Measurements from ENCODE around the gene KIAA0930. TPM values are rescaled to one million over a fixed set of nuclear protein-coding genes. Genes with fewer than 3 reads are reported as not detected.

Gene KIAA0930
- total RNA-seq, 3 donors from 2014 or later = 29.4 to 45.3 (median 35.1) TPM

DNA sequence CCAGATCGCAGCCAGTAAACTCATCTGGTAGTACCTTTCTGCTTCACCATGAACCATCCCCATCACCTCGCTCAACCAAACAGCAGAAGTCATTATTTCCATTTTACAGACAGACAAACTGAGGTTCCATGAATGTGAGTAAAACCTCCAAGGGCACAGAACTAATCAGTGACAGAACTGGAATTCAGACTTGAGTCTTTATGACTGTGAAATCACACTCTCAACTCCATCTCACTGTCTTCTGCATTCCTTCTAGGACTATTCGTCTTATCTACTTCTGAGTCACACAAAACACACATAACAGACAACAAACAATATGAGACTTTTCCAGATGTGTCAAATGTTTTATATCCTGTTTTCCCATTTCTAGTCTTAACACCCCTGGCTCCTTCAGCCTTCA lies 86.3 kb downstream of the KIAA0930 start:
- no peaks in the 10 kb centered on the region for H3K4me1 ChIP-seq
- no peaks in the 10 kb centered on the region for H3K27me3 ChIP-seq
- TF ChIP-seq POLR2AphosphoS5 (IDR thresholded peaks at IDR 0.05) = no peak
- TF ChIP-seq, protein P1, sequence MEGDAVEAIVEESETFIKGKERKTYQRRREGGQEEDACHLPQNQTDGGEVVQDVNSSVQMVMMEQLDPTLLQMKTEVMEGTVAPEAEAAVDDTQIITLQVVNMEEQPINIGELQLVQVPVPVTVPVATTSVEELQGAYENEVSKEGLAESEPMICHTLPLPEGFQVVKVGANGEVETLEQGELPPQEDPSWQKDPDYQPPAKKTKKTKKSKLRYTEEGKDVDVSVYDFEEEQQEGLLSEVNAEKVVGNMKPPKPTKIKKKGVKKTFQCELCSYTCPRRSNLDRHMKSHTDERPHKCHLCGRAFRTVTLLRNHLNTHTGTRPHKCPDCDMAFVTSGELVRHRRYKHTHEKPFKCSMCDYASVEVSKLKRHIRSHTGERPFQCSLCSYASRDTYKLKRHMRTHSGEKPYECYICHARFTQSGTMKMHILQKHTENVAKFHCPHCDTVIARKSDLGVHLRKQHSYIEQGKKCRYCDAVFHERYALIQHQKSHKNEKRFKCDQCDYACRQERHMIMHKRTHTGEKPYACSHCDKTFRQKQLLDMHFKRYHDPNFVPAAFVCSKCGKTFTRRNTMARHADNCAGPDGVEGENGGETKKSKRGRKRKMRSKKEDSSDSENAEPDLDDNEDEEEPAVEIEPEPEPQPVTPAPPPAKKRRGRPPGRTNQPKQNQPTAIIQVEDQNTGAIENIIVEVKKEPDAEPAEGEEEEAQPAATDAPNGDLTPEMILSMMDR (IDR thresholded peaks at IDR 0.05) = no peak
- TF ChIP-seq POLR2A (IDR thresholded peaks at IDR 0.05) = no peak
- intact Hi-C loops (cut with DNase I; ENCODE audit: low total_unique reads) = loop anchor here (10.0 kb wide), 1 partner anchor 1060 kb away; no protein-coding TSS in a partner anchor
- H3K36me3 ChIP-seq = no peaks in the 10 kb centered on the region
- H3K9me3 ChIP-seq = no peaks in the 10 kb centered on the region
- H3K4me3 ChIP-seq = no peak overlapping the region
- DNase-seq (ENCODE audit: low spot score in 2 of 2) = no peak
- no peak overlapping the region for H3K27ac ChIP-seq

DNA sequence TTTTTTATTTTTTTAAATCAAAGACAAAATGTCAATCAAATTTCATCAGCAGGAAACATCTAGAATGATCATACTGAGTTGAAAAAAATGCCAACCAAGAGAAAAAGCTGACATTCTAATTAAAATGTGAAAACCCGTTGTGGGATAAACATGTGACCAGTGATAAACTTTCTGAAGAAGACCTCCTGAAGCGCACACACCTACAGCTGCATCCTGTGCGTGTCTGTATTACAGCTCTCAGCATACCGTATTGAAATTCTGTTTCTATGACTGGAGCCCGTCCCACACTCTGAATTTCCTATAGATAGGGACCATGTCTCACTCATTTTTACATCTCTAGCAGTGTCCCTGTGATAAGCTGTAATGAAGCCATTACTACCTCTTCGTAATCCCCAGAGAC lies 89.2 kb downstream of the KIAA0930 start:
- H3K4me1 ChIP-seq = no peaks in the 10 kb centered on the region
- intact Hi-C loops (cut with DNase I; ENCODE audit: low total_unique reads) = loop anchor here (10.0 kb wide), 1 partner anchor 1063 kb away; no protein-coding TSS in a partner anchor

DNA sequence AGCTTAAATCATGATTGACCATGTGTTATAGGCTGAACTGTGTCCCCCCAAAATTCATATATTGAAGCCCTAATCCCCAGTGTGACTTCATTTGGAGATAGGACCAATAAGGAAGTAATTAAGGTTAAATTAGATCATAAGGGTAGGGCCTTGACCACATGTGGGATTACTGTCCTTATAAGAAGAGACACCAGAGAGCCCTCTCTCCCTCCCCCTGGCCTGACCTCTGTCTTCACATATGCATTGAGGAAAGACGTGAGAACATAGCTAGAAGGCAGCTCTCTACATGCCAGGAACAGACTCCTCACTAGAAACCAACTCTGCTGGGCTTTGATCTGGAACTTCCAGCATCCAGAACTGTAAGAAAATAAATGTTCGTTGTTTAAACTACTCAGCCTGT lies 90.6 kb downstream of the KIAA0930 start:
- Histone ChIP-seq H3K36me3 (no peaks in the 10 kb centered on the region), H3K27ac (no peak overlapping the region), H3K27me3 (no peaks in the 10 kb centered on the region), H3K9me3 (no peaks in the 10 kb centered on the region), H3K4me1 (no peaks in the 10 kb centered on the region), H3K4me3 (no peak overlapping the region)
- intact Hi-C loops (cut with DNase I; ENCODE audit: low total_unique reads) = loop anchor here (10.0 kb wide), 1 partner anchor 1065 kb away; no protein-coding TSS in a partner anchor
- DNase-seq (ENCODE audit: low spot score in 2 of 2) = no peak
- no peak for TF ChIP-seq POLR2AphosphoS5 (IDR thresholded peaks at IDR 0.05)
- TF ChIP-seq, protein P1 (IDR thresholded peaks at IDR 0.05) = no peak
- TF ChIP-seq POLR2A (IDR thresholded peaks at IDR 0.05) = no peak

More for the DNA sequence above, 89.2 kb downstream of the KIAA0930 start:
- TF ChIP-seq POLR2AphosphoS5 (IDR thresholded peaks at IDR 0.05) = no peak
- TF ChIP-seq, protein P1 (IDR thresholded peaks at IDR 0.05) = no peak
- TF ChIP-seq POLR2A (IDR thresholded peaks at IDR 0.05) = no peak
- Histone ChIP-seq H3K4me3 (no peak overlapping the region), H3K27ac (no peak overlapping the region), H3K27me3 (no peaks in the 10 kb centered on the region), H3K36me3 (no peaks in the 10 kb centered on the region), H3K9me3 (no peaks in the 10 kb centered on the region)
- no peak for DNase-seq (ENCODE audit: low spot score in 2 of 2)

DNA sequence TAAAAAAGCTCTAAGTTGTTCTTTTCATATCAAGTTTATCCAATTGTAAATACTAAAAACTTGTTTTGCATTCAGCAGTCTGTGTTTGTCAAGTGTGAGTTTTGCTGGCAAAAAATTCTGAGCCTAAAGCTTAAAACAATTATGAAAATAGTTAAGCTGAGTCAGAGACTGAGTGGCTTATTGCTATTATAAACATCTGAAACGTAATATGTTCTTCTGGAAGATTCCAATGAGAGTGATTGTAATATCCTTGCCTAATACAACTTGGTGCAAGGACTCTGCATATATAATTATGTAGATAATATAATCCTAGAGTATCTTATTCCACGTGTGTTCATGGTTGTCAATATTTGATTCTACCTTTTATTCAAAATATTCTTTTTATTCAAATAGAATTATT lies 91.0 kb downstream of the KIAA0930 start:
- no peak for DNase-seq (ENCODE audit: low spot score in 2 of 2)
- H3K36me3 ChIP-seq = no peaks in the 10 kb centered on the region
- intact Hi-C loops (cut with DNase I; ENCODE audit: low total_unique reads) = loop anchor here (10.0 kb wide), 1 partner anchor 1065 kb away; no protein-coding TSS in a partner anchor
- H3K4me1 ChIP-seq = no peaks in the 10 kb centered on the region
- no peaks in the 10 kb centered on the region for H3K9me3 ChIP-seq
- H3K4me3 ChIP-seq = no peak overlapping the region
- H3K27ac ChIP-seq = no peak overlapping the region
- TF ChIP-seq, protein P1 (IDR thresholded peaks at IDR 0.05) = no peak
- TF ChIP-seq POLR2AphosphoS5 (IDR thresholded peaks at IDR 0.05) (no peak), POLR2A (IDR thresholded peaks at IDR 0.05) (no peak)
- no peaks in the 10 kb centered on the region for H3K27me3 ChIP-seq

DNA sequence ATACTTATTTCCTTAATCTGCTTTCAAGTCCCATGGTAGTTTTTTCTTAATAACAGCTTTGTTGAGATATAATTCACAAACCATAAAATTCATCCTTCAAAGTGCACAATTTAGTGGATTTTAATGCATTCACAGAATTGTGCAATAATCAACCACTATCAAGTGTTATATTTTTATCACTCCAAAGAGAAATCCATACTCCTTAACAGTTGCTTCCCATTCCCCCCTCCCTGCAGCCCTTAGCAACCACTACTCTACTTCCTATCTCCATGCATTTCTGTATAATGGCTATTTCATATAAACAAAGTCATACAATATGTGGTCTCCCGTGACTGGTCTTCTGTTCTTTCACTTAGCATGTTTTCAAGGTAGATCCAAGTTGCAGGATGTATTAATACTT lies 95.8 kb downstream of the KIAA0930 start:
- no peaks in the 10 kb centered on the region for H3K36me3 ChIP-seq
- H3K4me3 ChIP-seq = no peak overlapping the region
- intact Hi-C loops (cut with DNase I; ENCODE audit: low total_unique reads) = no loop called here
- TF ChIP-seq, protein P1 (IDR thresholded peaks at IDR 0.05) = no peak
- no peak for DNase-seq (ENCODE audit: low spot score in 2 of 2)
- peaks cover 0 to 5% of the 10 kb centered on the region in 2 donors for H3K9me3 ChIP-seq
- H3K27me3 ChIP-seq = no peaks in the 10 kb centered on the region
- no peaks in the 10 kb centered on the region for H3K4me1 ChIP-seq
- H3K27ac ChIP-seq = no peak overlapping the region

All from breast epithelium (tissue), 4 donors.